IMR-90 (cell line): ENCODE results near the gene CCPG1. TPM values are rescaled to one million over a fixed set of nuclear protein-coding genes. Genes with fewer than 3 reads are reported as not detected.
"Not testable (repeated sequence)": the region's sequence is repeated elsewhere in the genome, so short reads cannot be mapped to it uniquely, and the experiment has no call there.

ENCODE experiments used
- ATAC-seq: fragments of 200-7000 bp; cut with Tn5 transposase; 2 replicates; pipeline ENCODE4 v1.9.1; 2020; ENCODE audit warnings: low read depth, mild to moderate bottlenecking, moderate library complexity
- BruUV-seq: library from RNA; stranded (reverse); fragments of 400-500 nt; replicated peaks from 2 replicates; lab custom pipeline; 2021; lab: Mats Ljungman, UMichigan
- CTCF ChIA-PET: fragments of 300-600 bp; formaldehyde crosslinking; extraction: SDS; loops from one replicate; lab custom pipeline; 2021; ENCODE audit warnings: antibody characterized with exemption; lab: Yijun Ruan, JAX
- POLR2A ChIA-PET: fragments of 300-600 bp; sonication (Branson Sonifier 250); formaldehyde crosslinking; loops from one replicate; lab custom pipeline; 2022; ENCODE audit warnings: antibody characterized with exemption; ENCODE audit not compliant: unreplicated experiment; lab: Charles Lee
- DNase-seq: peaks from one replicate; pipeline ENCODE4 v3.0.0; 2013
- H2AFZ ChIP-seq: replicated peaks from 2 replicates; pipeline ENCODE3; 2013; ENCODE audit warnings: low read length, mild to moderate bottlenecking; ENCODE audit not compliant: poor library complexity
- H2AK5ac ChIP-seq: 2 replicates; pipeline ENCODE4 v1.6.1; 2013; ENCODE audit warnings: low read depth, low read length, inconsistent platforms
- H2AK9ac ChIP-seq: replicated peaks from 2 replicates; pipeline ENCODE3; 2013; ENCODE audit warnings: mild to moderate bottlenecking, low read depth, low read length, moderate library complexity; ENCODE audit not compliant: poor library complexity
- H2BK120ac ChIP-seq: 2 replicates; pipeline ENCODE4 v1.6.1; 2013; ENCODE audit warnings: low read depth, low read length, inconsistent platforms
- H2BK15ac ChIP-seq: 3 replicates; pipeline ENCODE4 v1.6.1; 2013; ENCODE audit warnings: low read depth, low read length, inconsistent platforms
- H2BK20ac ChIP-seq: 2 replicates; pipeline ENCODE4 v1.6.1; 2013; ENCODE audit warnings: low read depth, mild to moderate bottlenecking, inconsistent platforms, low read length, moderate library complexity
- H2BK5ac ChIP-seq: 2 replicates; pipeline ENCODE4 v1.6.1; 2013; ENCODE audit warnings: mild to moderate bottlenecking, low read depth, low read length, inconsistent platforms; ENCODE audit not compliant: poor library complexity, severe bottlenecking
- H3K14ac ChIP-seq: replicated peaks from 2 replicates; pipeline ENCODE4 v1.6.1; 2013; ENCODE audit warnings: low read depth, low read length, inconsistent platforms
- H3K18ac ChIP-seq: 2 replicates; pipeline ENCODE4 v1.6.1; 2013; ENCODE audit warnings: low read depth, low read length, control low read depth
- H3K23ac ChIP-seq: 2 replicates; pipeline ENCODE4 v1.6.1; 2013; ENCODE audit warnings: low read depth, low read length, inconsistent platforms
- H3K27ac ChIP-seq: 2 replicates; pipeline ENCODE4 v1.5.1; 2013; ENCODE audit warnings: mild to moderate bottlenecking, control low read depth, low read length; ENCODE audit not compliant: insufficient read depth
- H3K27me3 ChIP-seq: 2 replicates; pipeline ENCODE4 v1.6.1; 2013; ENCODE audit warnings: low read length; ENCODE audit not compliant: control insufficient read depth, insufficient read depth
- H3K36me3 ChIP-seq: 2 replicates; pipeline ENCODE4 v1.6.1; 2013; ENCODE audit warnings: low read length, mixed read lengths; ENCODE audit not compliant: control insufficient read depth, insufficient read depth
- H3K4ac ChIP-seq: 2 replicates; pipeline ENCODE4 v1.6.1; 2013; ENCODE audit warnings: low read depth, low read length, inconsistent platforms
- H3K4me1 ChIP-seq: 2 replicates; pipeline ENCODE4 v1.6.1; 2013; ENCODE audit warnings: low read length, mixed read lengths; ENCODE audit not compliant: control insufficient read depth, insufficient read depth
- H3K4me2 ChIP-seq: 2 replicates; pipeline ENCODE4 v1.6.1; 2013; ENCODE audit warnings: low read depth, mild to moderate bottlenecking, control low read depth, low read length, moderate library complexity
- H3K4me3 ChIP-seq: 2 replicates; pipeline ENCODE4 v1.5.1; 2013; ENCODE audit warnings: low read depth, mild to moderate bottlenecking, control low read depth, low read length, moderate library complexity; ENCODE audit not compliant: insufficient read depth
- H3K56ac ChIP-seq: 2 replicates; pipeline ENCODE4 v1.6.1; 2013; ENCODE audit warnings: low read length, inconsistent platforms; ENCODE audit not compliant: insufficient read depth; ENCODE audit errors: extremely low read depth
- H3K79me1 ChIP-seq, 2 experiments: 2 replicates each; pipeline ENCODE4 v1.6.1; 2013; ENCODE audit warnings: low read length in 2 of 2, inconsistent platforms in 1 of 2, low read depth in 1 of 2
- H3K9ac ChIP-seq: 2 replicates; pipeline ENCODE4 v1.6.1; 2013; ENCODE audit warnings: low read depth, low read length, control low read depth
- H3K9me1 ChIP-seq: 2 replicates; pipeline ENCODE4 v1.6.1; 2013; ENCODE audit warnings: low read length, inconsistent platforms; ENCODE audit not compliant: insufficient read depth
- H3K9me3 ChIP-seq: 2 replicates; pipeline ENCODE4 v1.6.1; 2013; ENCODE audit warnings: low read length; ENCODE audit not compliant: control insufficient read depth, insufficient read depth
- H4K20me1 ChIP-seq: 2 replicates; pipeline ENCODE4 v1.6.1; 2013; ENCODE audit warnings: low read length, inconsistent platforms; ENCODE audit not compliant: insufficient read depth
- H4K5ac ChIP-seq: 2 replicates; pipeline ENCODE4 v1.6.1; 2013; ENCODE audit warnings: mild to moderate bottlenecking, low read depth, low read length, control low read depth
- H4K8ac ChIP-seq, 2 experiments: 2 replicates each; pipeline ENCODE4 v1.6.1; 2013; ENCODE audit warnings: low read depth in 2 of 2, low read length in 2 of 2, control low read depth in 1 of 2, inconsistent platforms in 1 of 2
- H4K91ac ChIP-seq: 2 replicates; pipeline ENCODE4 v1.6.1; 2013; ENCODE audit warnings: low read depth, low read length, inconsistent platforms; ENCODE audit not compliant: insufficient read depth
- RAD21 ChIP-seq: IDR thresholded peaks from 2 replicates; pipeline ENCODE4 v1.6.1; 2012; ENCODE audit warnings: low read length, improper control_type of control experiment
- RFX5 ChIP-seq: IDR thresholded peaks from 2 replicates; pipeline ENCODE4 v1.8.0; 2012; ENCODE audit warnings: low read depth, mild to moderate bottlenecking, low read length, moderate library complexity
- WGBS, 2 experiments: methylation state at CpG; one replicate each; pipeline versions ENCODE4 v1.1.5 to v1.1.7; 2013; ENCODE audit warnings: missing lambda C conversion rate in 2 of 2; ENCODE audit not compliant: insufficient read length in 1 of 2; ENCODE audit errors: extremely low coverage in 2 of 2; 5-methylcytosine and 5-hydroxymethylcytosine counted together
- dilution Hi-C: fragments of 300-500 bp; cut with HindIII; formaldehyde crosslinking; loops from one replicate; pipeline ENCODE4 v1.14.3; 2018; ENCODE audit warnings: low sequenced_read_pairs; ENCODE audit not compliant: unreplicated experiment
- in situ Hi-C: fragments of 300-500 bp; cut with MboI; formaldehyde crosslinking; loops from 3 replicates; pipeline ENCODE4 v1.14.3; 2019; ENCODE audit warnings: low sequenced_read_pairs, inconsistent platforms, mixed read lengths
- intact Hi-C: fragments of 100-400 bp; cut with micrococcal nuclease; formaldehyde crosslinking; loops from 2 replicates; pipeline ENCODE4 v1.10.0; 2022
- polyA plus RNA-seq, 3 experiments: library from polyadenylated mRNA; depleted of rRNA; stranded (reverse); fragments of >200 nt; gene quantifications; 2 replicates each; pipeline ENCODE4 v1.2.3, GENCODE V29; 2012; ENCODE audit warnings: low replicate concordance in 1 of 3
- total RNA-seq: library from RNA; depleted of rRNA; stranded (reverse); fragments of >200 nt; gene quantifications from 2 replicates; pipeline ENCODE4 v1.2.3, GENCODE V29; 2012

Gene CCPG1
- total and polyA plus RNA-seq, 2 of the 4 experiments (the other 2 are of a cell fraction), result 11.4 to 14.3 TPM

DNA sequence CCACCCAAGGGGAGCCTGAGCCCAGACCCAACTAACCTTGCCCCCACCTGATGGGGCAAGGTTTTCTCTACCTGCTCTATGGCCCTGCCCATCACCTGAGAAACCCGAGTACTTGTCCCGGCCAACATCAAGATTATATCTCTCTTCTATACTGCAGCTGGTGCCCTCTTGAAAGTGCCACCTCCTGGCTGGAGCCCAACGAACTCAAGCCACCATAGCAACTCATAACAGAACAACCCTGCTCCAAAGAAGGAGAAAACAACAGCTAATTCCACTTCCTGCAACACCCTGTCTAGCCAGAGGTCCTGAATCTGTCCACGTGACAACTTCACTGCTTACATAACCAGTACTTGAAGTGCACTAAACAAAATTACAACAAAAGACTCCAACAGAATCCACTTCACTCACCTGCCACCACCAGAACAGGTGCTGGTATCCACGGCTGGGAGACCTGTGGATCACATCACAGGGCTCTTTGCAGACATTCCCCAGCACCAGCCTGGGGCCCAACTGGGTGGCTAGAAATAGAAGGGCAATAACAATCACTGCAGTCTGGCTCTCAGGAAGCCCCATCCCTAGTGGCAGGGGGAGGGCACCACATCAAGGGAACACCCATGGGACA lies 49.4 kb upstream of the CCPG1 start:
- intact Hi-C loops (no loop called here), dilution Hi-C loops (no loop called here), in situ Hi-C loops (no loop called here)
- BruUV-seq, result no TSS peak
- WGBS, 2 experiments, result 83% methylated on average over 1 of the region's 5 CpGs; no CpG with 5 or more reads in 1 of the 2 experiments
- Histone ChIP-seq H3K27me3 (no peaks in the 10 kb centered on the region), H2AK9ac (no peak overlapping the region), H3K4me3 (no peak overlapping the region), H4K5ac (no peak overlapping the region), H2BK120ac (no peak overlapping the region), H3K4me1 (no peaks in the 10 kb centered on the region), H3K14ac (no peak overlapping the region), H2BK15ac (no peak overlapping the region), H3K9ac (no peak overlapping the region), H3K18ac (no peak overlapping the region), H2BK20ac (no peak overlapping the region), H4K91ac (no peak overlapping the region), H4K8ac (no peak overlapping the region), H2BK5ac (no peak overlapping the region), H3K9me3 (peaks cover 4% of the 10 kb centered on the region; the same call in 1 of the 2 replicates), H2AFZ (no peak overlapping the region), H3K4ac (no peak overlapping the region), H3K36me3 (no peaks in the 10 kb centered on the region), H3K9me1 (no peaks in the 10 kb centered on the region), H4K20me1 (no peaks in the 10 kb centered on the region), H3K56ac (no peak overlapping the region), H2AK5ac (no peak overlapping the region), H3K23ac (no peak overlapping the region), H3K27ac (no peak overlapping the region), H3K79me1 (no peaks in the 10 kb centered on the region), H3K4me2 (no peak overlapping the region)
- no peak for DNase-seq
- no peak for ATAC-seq
- ChIA-PET POLR2A (no interaction called here), CTCF (no interaction called here)
- no peak for TF ChIP-seq RFX5
- TF ChIP-seq RAD21, result no peak

- H3K18ac ChIP-seq, BruUV-seq, dilution Hi-C loops, H2BK120ac ChIP-seq, H2AK9ac ChIP-seq, H3K9ac ChIP-seq, H4K5ac ChIP-seq, H3K79me1 ChIP-seq, H3K4ac ChIP-seq, H3K14ac ChIP-seq, H4K8ac ChIP-seq, H3K9me3 ChIP-seq, H2BK20ac ChIP-seq, H3K27ac ChIP-seq, DNase-seq, H3K4me1 ChIP-seq, H3K23ac ChIP-seq, H2AK5ac ChIP-seq, H2BK15ac ChIP-seq, H3K9me1 ChIP-seq, H3K56ac ChIP-seq, CTCF ChIA-PET, H3K36me3 ChIP-seq, in situ Hi-C loops, POLR2A ChIA-PET, H3K27me3 ChIP-seq, H2BK5ac ChIP-seq, H3K4me3 ChIP-seq, H2AFZ ChIP-seq, H4K91ac ChIP-seq, H4K20me1 ChIP-seq, ATAC-seq, H3K4me2 ChIP-seq, intact Hi-C loops: not testable (repeated sequence)
- WGBS, 2 experiments, result no CpG with 5 or more reads among the region's 19 CpGs
Observed at GRCh38 chr15:55447030-55447394, 38.9 kb upstream of the CCPG1 start.
